HEK293 (cell line): Measurements from ENCODE around the gene DAAM2.

Experiments used
- CTCF ChIA-PET: fragments of 350-600 bp; formaldehyde crosslinking; extraction: SDS; loops from one replicate; lab custom pipeline; 2021; ENCODE audit warnings: antibody characterized with exemption; lab: Yijun Ruan, JAX
- POLR2A ChIA-PET: fragments of 300-600 bp; formaldehyde crosslinking; extraction: SDS; loops from one replicate; lab custom pipeline; 2020; ENCODE audit warnings: antibody characterized with exemption, inconsistent platforms; lab: Yijun Ruan, JAX
- H3K27ac ChIP-seq: fragments of 200-500 bp; sonication (Bioruptor generic); 2 replicates; pipeline ENCODE4 v1.5.1; 2014; ENCODE audit warnings: low read depth, low read length, control low read depth, inconsistent platforms; ENCODE audit errors: extremely low read depth
- H3K36me3 ChIP-seq, 2 experiments: fragments of 200-500 bp in 1 of 2; sonication (Bioruptor generic) in 1 of 2; 1 replicate in 1 of 2; 2 replicates in 1 of 2; pipeline ENCODE4 v1.5.1; 2014 to 2017; ENCODE audit warnings: inconsistent platforms in 2 of 2, low read length in 2 of 2; ENCODE audit not compliant: control insufficient read depth in 2 of 2, insufficient read depth in 1 of 2
- H3K4me1 ChIP-seq: fragments of 200-500 bp; sonication (Bioruptor generic); 2 replicates; pipeline ENCODE4 v1.5.1; 2014; ENCODE audit warnings: mild to moderate bottlenecking, low read length, inconsistent platforms; ENCODE audit not compliant: control insufficient read depth, insufficient read depth
- H3K4me3 ChIP-seq: 2 replicates; pipeline ENCODE4 v1.5.1; 2011; ENCODE audit warnings: low read depth, mild to moderate bottlenecking, control low read depth, low read length, moderate library complexity
- H3K9me3 ChIP-seq: fragments of 200-500 bp; sonication (Bioruptor generic); 2 replicates; pipeline ENCODE4 v1.5.1; 2014; ENCODE audit warnings: low read depth, low read length, inconsistent platforms; ENCODE audit not compliant: control insufficient read depth, insufficient read depth
- GLI2 ChIP-seq: fragments of 450-650 bp; formaldehyde crosslinking; IDR thresholded peaks from 2 replicates; pipeline ENCODE4; 2017; ENCODE audit warnings: missing biosample characterization, missing genetic modification characterization, low read depth, borderline replicate concordance
- GLI4 ChIP-seq: fragments of 450-650 bp; formaldehyde crosslinking; IDR thresholded peaks from 2 replicates; pipeline ENCODE4 v1.5.1; 2016; ENCODE audit warnings: missing biosample characterization, missing genetic modification characterization
- KLF16 ChIP-seq: fragments of 450-650 bp; formaldehyde crosslinking; IDR thresholded peaks from 2 replicates; pipeline ENCODE4 v1.5.1; 2017; ENCODE audit warnings: missing biosample characterization, missing genetic modification characterization
- SCRT1 ChIP-seq: fragments of 450-650 bp; formaldehyde crosslinking; IDR thresholded peaks from 2 replicates; pipeline ENCODE4 v1.5.1; 2016; ENCODE audit warnings: missing biosample characterization, missing genetic modification characterization, borderline replicate concordance
- SP7 ChIP-seq: fragments of 450-650 bp; formaldehyde crosslinking; IDR thresholded peaks from 2 replicates; pipeline ENCODE4 v1.5.1; 2016; ENCODE audit warnings: missing biosample characterization, missing genetic modification characterization
- TCF7L2 ChIP-seq: IDR thresholded peaks from 2 replicates; pipeline ENCODE4 v1.6.1; 2011; ENCODE audit warnings: low read depth, mild to moderate bottlenecking, inconsistent platforms, low read length, moderate library complexity, borderline replicate concordance
- ZEB2 ChIP-seq: fragments of 450-650 bp; formaldehyde crosslinking; IDR thresholded peaks from 2 replicates; pipeline ENCODE4 v1.5.1; 2016; ENCODE audit warnings: missing biosample characterization, missing genetic modification characterization
- ZNF211 ChIP-seq: fragments of 450-650 bp; formaldehyde crosslinking; IDR thresholded peaks from 2 replicates; pipeline ENCODE4 v1.5.1; 2016; ENCODE audit warnings: low read depth, missing biosample characterization, missing genetic modification characterization
- ZNF292 ChIP-seq: fragments of 450-650 bp; formaldehyde crosslinking; IDR thresholded peaks from 2 replicates; pipeline ENCODE4 v1.5.1; 2016; ENCODE audit warnings: low read depth, missing biosample characterization, missing genetic modification characterization, borderline replicate concordance
- ZNF302 ChIP-seq: fragments of 450-650 bp; formaldehyde crosslinking; IDR thresholded peaks from 2 replicates; pipeline ENCODE4 v1.5.1; 2016; ENCODE audit warnings: missing biosample characterization, missing genetic modification characterization, low read depth
- ZNF335 ChIP-seq: fragments of 450-650 bp; formaldehyde crosslinking; conservative IDR thresholded peaks from 2 replicates; pipeline ENCODE4 v1.5.1; 2016; ENCODE audit warnings: missing biosample characterization, missing genetic modification characterization
- ZNF341 ChIP-seq: fragments of 450-650 bp; formaldehyde crosslinking; IDR thresholded peaks from 2 replicates; pipeline ENCODE4; 2016; ENCODE audit warnings: low read depth, missing biosample characterization, missing genetic modification characterization
- ZNF416 ChIP-seq: fragments of 450-650 bp; formaldehyde crosslinking; IDR thresholded peaks from 2 replicates; pipeline ENCODE4 v1.5.1; 2016; ENCODE audit warnings: missing biosample characterization, missing genetic modification characterization
- ZNF514 ChIP-seq: fragments of 450-650 bp; formaldehyde crosslinking; IDR thresholded peaks from 2 replicates; pipeline ENCODE4 v1.5.1; 2016; ENCODE audit warnings: missing biosample characterization, missing genetic modification characterization
- ZNF530 ChIP-seq: fragments of 450-650 bp; formaldehyde crosslinking; IDR thresholded peaks from 2 replicates; pipeline ENCODE4 v1.5.1; 2016; ENCODE audit warnings: low read depth, missing biosample characterization, missing genetic modification characterization
- ZNF548 ChIP-seq: fragments of 450-650 bp; formaldehyde crosslinking; IDR thresholded peaks from 2 replicates; pipeline ENCODE4 v1.5.1; 2016; ENCODE audit warnings: missing biosample characterization, missing genetic modification characterization
- ZNF596 ChIP-seq: fragments of 450-650 bp; IDR thresholded peaks from 2 replicates; pipeline ENCODE4 v1.5.0; 2018; ENCODE audit warnings: missing biosample characterization, mild to moderate bottlenecking, missing genetic modification characterization, moderate library complexity
- ZNF621 ChIP-seq: fragments of 450-650 bp; formaldehyde crosslinking; IDR thresholded peaks from 2 replicates; pipeline ENCODE4 v1.5.1; 2017; ENCODE audit warnings: missing biosample characterization, missing genetic modification characterization
- ZNF660 ChIP-seq: fragments of 450-650 bp; IDR thresholded peaks from 2 replicates; pipeline ENCODE4 v1.5.1; 2018; ENCODE audit warnings: missing biosample characterization, mild to moderate bottlenecking, missing genetic modification characterization
- ZNF692 ChIP-seq: fragments of 450-650 bp; formaldehyde crosslinking; IDR thresholded peaks from 2 replicates; pipeline ENCODE4 v1.5.1; 2016; ENCODE audit warnings: missing biosample characterization, missing genetic modification characterization
- ZNF747 ChIP-seq: fragments of 450-650 bp; formaldehyde crosslinking; IDR thresholded peaks from 2 replicates; pipeline ENCODE4 v1.5.1; 2016; ENCODE audit warnings: missing biosample characterization, missing genetic modification characterization
- ZNF777 ChIP-seq: fragments of 450-650 bp; formaldehyde crosslinking; IDR thresholded peaks from 2 replicates; pipeline ENCODE4 v1.5.1; 2017; ENCODE audit warnings: missing biosample characterization, missing genetic modification characterization, borderline replicate concordance
- ZNF791 ChIP-seq: fragments of 450-650 bp; formaldehyde crosslinking; IDR thresholded peaks from 2 replicates; pipeline ENCODE4 v1.5.1; 2016; ENCODE audit warnings: missing biosample characterization, missing genetic modification characterization
- ZSCAN16 ChIP-seq: fragments of 450-650 bp; formaldehyde crosslinking; IDR thresholded peaks from 2 replicates; pipeline ENCODE4 v1.5.1; 2016; ENCODE audit warnings: missing biosample characterization, missing genetic modification characterization
- ZSCAN30 ChIP-seq: fragments of 450-650 bp; IDR thresholded peaks from 2 replicates; pipeline ENCODE4 v1.5.1; 2018; ENCODE audit warnings: missing biosample characterization, mild to moderate bottlenecking, missing genetic modification characterization, moderate library complexity
- TF ChIP-seq, protein P1 (sequence below): fragments of 450-650 bp; formaldehyde crosslinking; IDR thresholded peaks from 2 replicates; pipeline ENCODE4 v1.5.1; 2016; ENCODE audit warnings: missing biosample characterization, missing genetic modification characterization, low read depth
- TF ChIP-seq, protein P2 (sequence below): fragments of 450-650 bp; formaldehyde crosslinking; IDR thresholded peaks from 2 replicates; pipeline ENCODE4 v1.5.1; 2016; ENCODE audit warnings: missing biosample characterization, missing genetic modification characterization
- TF ChIP-seq, protein P3 (sequence below): fragments of 450-650 bp; formaldehyde crosslinking; IDR thresholded peaks from 2 replicates; pipeline ENCODE4 v1.5.1; 2016; ENCODE audit warnings: missing biosample characterization, missing genetic modification characterization

DAAM2 gene

GRCh38 chr6:39814236-39814635 lies 22.1 kb downstream of the DAAM2 start:
- Histone ChIP-seq H3K4me1 (peaks cover 5% of the 10 kb centered on the region), H3K36me3 (peaks cover 0 to 12% of the 10 kb centered on the region in 2 experiments; a peak in 1 of 3 replicates), H3K4me3 (no peak overlapping the region), H3K9me3 (no peaks in the 10 kb centered on the region; the same call in 1 of the 2 replicates), H3K27ac (no peak overlapping the region)
- POLR2A ChIA-PET = no interaction called here
- CTCF ChIA-PET = interaction anchor here (0.8 to 1.3 kb wide), 2 partner anchors 10 to 51 kb away, joined by 3 to 5 read pairs; no protein-coding TSS in a partner anchor
- TF ChIP-seq, protein P1, sequence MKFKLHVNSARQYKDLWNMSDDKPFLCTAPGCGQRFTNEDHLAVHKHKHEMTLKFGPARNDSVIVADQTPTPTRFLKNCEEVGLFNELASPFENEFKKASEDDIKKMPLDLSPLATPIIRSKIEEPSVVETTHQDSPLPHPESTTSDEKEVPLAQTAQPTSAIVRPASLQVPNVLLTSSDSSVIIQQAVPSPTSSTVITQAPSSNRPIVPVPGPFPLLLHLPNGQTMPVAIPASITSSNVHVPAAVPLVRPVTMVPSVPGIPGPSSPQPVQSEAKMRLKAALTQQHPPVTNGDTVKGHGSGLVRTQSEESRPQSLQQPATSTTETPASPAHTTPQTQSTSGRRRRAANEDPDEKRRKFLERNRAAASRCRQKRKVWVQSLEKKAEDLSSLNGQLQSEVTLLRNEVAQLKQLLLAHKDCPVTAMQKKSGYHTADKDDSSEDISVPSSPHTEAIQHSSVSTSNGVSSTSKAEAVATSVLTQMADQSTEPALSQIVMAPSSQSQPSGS (tag by site-specific recombination) = no peak
- no peak for TF ChIP-seq ZNF530 (tag by site-specific recombination)
- no peak for TF ChIP-seq ZNF777 (tag by site-specific recombination)
- no peak for TF ChIP-seq ZNF747 (tag by site-specific recombination)
- TF ChIP-seq ZNF621 (tag by site-specific recombination) = no peak
- no peak for TF ChIP-seq GLI4 (tag by site-specific recombination)
- no peak for TF ChIP-seq ZNF292
- TF ChIP-seq ZNF791 (tag by site-specific recombination) = no peak
- TF ChIP-seq KLF16 (tag by site-specific recombination) = no peak
- TF ChIP-seq ZSCAN30 = no peak
- no peak for TF ChIP-seq ZNF548 (tag by site-specific recombination)
- TF ChIP-seq ZNF514 (tag by site-specific recombination) = no peak
- no peak for TF ChIP-seq SP7 (tag by site-specific recombination)
- no peak for TF ChIP-seq GLI2 (tag by site-specific recombination)
- no peak for TF ChIP-seq ZNF341 (tag by site-specific recombination)
- TF ChIP-seq ZEB2 (tag by site-specific recombination) = no peak
- TF ChIP-seq ZNF596 = no peak
- TF ChIP-seq, protein P2, sequence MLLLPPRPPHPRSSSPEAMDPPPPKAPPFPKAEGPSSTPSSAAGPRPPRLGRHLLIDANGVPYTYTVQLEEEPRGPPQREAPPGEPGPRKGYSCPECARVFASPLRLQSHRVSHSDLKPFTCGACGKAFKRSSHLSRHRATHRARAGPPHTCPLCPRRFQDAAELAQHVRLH = no peak

GRCh38 chr6:39815356-39815755 lies 23.2 kb downstream of the DAAM2 start:
- H3K4me1 ChIP-seq = peaks cover 5% of the 10 kb centered on the region
- CTCF ChIA-PET = interaction anchor here (0.6 to 1.3 kb wide), 2 partner anchors 51 to 54 kb away, joined by 3 to 5 read pairs; no protein-coding TSS in a partner anchor

DNA sequence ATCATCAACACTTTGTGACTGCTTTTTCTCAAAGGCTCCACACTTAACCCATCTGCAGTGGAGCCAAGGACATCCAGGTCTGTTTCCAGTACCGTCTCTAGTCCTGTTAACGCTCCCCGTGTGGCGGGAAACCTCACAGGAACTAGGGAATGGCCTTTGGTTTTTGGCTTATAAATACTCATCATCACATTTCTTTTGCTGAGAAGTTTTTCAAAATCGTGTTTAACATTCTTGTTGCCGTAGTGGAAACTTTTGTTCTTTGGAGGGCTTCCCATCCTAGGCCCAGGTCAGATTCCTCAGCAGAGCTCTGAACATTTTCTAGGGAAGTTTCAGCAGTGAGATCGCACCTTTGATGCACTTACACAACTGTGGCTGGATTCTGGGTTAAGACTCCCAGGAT lies 24.6 kb downstream of the DAAM2 start:
- H3K9me3 ChIP-seq = no peaks in the 10 kb centered on the region
- peaks cover 5% of the 10 kb centered on the region; the same call in 1 of the 2 replicates for H3K4me1 ChIP-seq
- H3K36me3 ChIP-seq = peaks cover 0 to 12% of the 10 kb centered on the region in 2 experiments; a peak in 1 of 3 replicates
- ChIA-PET CTCF (interaction anchor here (0.7 kb wide), 1 partner anchor 461 kb away, joined by 3 read pairs; no protein-coding TSS in a partner anchor), POLR2A (no interaction called here)
- no peak overlapping the region for H3K27ac ChIP-seq
- no peak overlapping the region for H3K4me3 ChIP-seq
- TF ChIP-seq TCF7L2 = no peak
- TF ChIP-seq ZNF777 (tag by site-specific recombination) = no peak
- TF ChIP-seq SCRT1 = no peak
- TF ChIP-seq ZNF692 (tag by site-specific recombination) = no peak
- TF ChIP-seq ZNF302 (tag by site-specific recombination) = no peak
- no peak for TF ChIP-seq ZNF211 (tag by site-specific recombination)
- TF ChIP-seq ZNF660 (tag by site-specific recombination) = no peak

More at GRCh38 chr6:39815356-39815755, 23.2 kb downstream of the DAAM2 start:
- POLR2A ChIA-PET = no interaction called here
- Histone ChIP-seq H3K36me3 (peaks cover 0 to 12% of the 10 kb centered on the region in 2 experiments; a peak in 1 of 3 replicates), H3K27ac (no peak overlapping the region), H3K4me3 (no peak overlapping the region), H3K9me3 (no peaks in the 10 kb centered on the region)
- TF ChIP-seq ZSCAN16 (tag by site-specific recombination) = no peak
- no peak for TF ChIP-seq ZNF416
- TF ChIP-seq, protein P3, sequence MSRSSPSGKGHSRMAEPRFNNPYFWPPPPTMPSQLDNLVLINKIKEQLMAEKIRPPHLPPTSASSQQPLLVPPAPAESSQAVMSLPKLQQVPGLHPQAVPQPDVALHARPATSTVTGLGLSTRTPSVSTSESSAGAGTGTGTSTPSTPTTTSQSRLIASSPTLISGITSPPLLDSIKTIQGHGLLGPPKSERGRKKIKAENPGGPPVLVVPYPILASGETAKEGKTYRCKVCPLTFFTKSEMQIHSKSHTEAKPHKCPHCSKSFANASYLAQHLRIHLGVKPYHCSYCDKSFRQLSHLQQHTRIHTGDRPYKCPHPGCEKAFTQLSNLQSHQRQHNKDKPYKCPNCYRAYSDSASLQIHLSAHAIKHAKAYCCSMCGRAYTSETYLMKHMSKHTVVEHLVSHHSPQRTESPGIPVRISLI = no peak
- no peak for TF ChIP-seq ZNF335 (tag by site-specific recombination)
